HG03066 (cell line): ENCODE measurements around the gene RTP3.
"Not testable (repeated sequence)": the region's sequence is repeated elsewhere in the genome, so short reads cannot be mapped to it uniquely, and the experiment has no call there.

Experiments used
- ATAC-seq: cut with Tn5 transposase; IDR thresholded peaks from one replicate; pipeline ENCODE4 v1.9.1; 2021; ENCODE audit warnings: low read depth; ENCODE audit not compliant: unreplicated experiment

RTP3 gene

DNA sequence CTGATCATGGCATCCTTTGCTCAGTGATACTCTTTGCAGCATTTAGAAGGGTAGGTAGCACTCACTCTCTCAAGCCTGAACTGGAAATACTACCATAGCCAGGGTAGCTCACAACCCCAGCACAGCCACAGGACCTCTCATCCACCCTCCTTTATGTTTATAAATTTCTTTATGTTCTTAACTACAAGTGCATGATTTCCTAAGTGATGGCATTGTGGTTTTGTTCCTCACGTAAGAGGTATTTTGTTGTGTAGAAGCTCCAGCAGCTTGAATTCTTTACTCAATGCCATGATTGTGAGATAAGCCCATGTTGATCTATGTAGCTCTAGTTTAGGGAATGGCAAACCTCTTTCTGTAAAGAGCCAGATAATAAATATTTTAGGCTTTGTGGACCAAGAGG is 7.9 kb upstream of the RTP3 start:
- no peak for ATAC-seq

DNA sequence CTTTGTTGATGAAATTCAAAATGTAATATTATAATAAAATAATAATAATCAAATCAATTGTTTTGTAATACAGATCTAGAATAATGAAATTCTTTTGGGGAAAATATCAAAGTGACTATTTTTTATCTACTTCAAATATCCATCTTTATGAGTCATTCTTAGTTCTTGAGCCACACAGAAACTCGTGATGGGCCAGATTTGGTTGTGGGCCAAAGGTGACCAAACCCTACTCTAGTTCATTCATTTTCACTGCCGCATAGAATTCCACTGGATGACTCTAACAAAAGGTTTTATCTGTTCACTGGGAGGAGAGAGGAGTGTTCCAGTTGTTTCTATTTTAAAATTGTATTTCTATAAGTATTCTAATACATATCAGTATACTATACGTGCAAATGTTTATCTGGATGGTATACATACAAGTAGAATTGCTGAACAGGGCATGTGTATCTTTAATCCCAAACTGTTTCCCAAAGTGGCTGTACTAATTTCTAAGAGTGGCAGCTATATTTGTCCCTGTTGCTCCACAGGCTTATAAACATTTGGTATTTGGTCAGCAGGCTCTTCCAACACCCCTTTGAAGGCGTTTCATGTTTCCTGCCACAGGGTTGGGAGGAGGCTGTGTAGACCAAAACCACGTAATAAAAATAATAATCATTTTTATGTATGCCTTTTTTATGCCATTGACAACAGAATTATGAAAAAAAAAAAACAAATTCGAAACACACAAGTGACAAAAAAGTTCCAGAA is 7.3 kb upstream of the RTP3 start:
- no peak for ATAC-seq

DNA sequence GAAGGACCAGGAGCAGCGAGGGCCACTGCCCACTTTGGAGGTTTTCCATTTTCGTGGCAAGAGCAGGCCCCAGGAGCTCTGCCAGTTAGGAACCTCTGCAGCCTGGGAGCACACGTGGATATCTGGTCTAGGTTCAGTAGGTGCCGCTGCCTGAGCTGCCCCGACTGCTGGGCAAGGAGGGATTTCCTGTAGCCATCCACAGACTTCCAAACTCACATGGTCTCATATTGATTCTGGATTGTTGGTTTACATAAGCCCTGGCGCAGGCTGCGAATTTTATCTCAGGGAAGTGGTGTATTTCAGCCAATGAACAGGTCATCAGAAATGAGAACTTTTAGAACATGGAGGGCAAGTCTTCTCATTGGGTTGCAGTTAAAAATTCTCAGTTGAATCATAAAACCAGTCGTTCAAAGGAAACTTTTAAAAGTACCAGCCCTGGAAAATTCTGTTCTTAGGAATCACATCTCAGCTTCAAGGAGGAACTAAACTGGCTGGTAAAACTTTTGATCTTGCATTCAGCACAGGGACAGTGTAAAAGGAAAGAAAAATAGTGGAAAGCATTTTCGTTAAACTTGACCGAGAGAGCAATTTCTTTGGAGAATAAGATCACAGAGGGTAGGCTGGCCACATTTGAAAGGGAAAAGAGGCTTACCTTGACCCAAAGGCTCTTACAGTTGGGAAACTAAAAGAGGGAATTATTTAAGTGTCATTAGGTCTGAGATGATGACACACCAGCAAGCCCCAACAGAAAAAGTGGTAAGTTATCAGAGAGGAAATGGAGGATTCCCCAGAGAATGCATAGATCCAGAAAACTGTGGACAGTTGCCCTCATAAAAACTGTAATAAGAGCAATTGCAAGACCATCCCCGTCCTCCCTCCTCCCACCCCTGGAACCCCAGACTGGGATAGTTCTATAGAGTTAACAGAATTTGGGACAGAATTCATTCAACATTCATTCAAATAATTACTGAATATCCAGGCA is 6.4 kb upstream of the RTP3 start:
- no peak for ATAC-seq

DNA sequence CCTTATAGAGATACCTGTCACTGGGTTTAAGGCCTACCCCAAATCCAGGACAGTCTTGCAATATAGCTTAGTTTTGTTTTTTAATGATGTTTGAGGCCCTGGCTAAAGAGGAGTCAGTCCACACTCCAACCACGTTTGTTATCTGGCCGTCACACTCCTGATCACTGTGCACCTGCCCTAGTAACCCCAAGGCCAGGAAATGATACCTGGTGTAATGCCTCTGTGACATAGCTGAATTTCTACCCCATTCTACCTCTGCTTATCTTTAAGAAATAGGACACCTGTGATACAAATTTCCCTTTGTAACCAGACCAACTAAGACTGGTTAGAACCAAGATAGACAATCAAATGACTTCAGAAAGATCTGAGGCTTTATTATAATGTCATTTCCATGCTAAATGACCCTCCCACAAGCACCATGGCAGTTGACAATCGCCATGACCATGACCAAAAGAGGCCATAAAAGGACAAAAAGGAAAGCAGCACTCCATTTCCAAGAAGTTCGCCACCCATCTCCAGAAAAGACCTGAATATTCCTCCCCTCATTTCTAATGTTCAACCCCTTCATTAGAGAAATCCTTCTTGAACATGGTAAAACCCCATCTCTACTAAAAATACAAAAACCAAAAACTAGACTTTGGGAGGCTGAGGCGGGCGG is 4.8 kb upstream of the RTP3 start:
- ATAC-seq: no peak

DNA sequence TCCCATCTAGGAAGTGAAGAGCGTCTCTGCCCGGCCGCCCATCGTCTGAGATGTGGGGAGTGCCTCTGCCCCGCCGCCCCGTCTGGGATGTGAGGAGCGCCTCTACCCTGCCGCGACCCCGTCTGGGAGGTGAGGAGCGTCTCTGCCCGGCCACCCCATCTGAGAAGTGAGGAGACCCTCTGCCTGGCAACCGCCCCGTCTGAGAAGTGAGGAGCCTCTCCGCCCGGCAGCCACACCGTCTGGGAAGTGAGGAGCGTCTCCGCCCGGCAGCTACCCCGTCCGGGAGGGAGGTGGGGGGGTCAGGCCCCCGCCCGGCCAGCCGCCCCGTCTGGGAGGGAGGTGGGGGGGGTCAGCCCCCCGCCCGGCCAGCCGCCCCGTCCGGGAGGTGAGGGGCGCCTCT is 3.3 kb upstream of the RTP3 start:
- not testable (repeated sequence) for ATAC-seq

DNA sequence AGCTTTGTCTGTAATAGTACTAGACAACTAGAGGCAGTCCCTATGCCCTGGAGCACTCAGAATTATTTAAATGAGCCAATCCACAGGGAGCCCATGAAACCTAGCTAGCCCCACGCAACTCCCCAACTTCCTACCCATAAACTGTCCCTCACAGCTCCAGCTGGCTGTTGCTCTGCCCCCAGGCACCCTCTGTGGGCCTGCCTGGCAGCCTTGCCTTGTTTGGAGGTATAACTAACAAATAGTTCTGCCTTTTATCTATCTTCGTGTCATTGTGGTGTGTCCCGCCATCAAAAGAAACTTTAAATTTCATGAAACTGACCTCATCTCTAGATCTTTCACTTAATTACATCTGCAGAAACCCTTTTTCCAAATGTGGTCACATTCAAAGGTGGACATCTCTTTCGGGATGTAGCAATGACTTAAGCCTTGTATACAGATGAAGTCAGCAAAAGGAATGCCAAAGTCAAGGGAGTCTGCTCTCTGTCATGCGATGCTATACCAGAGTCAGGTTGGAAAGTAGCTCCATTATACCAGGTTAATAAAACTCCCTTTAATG is 1.8 kb upstream of the RTP3 start:
- ATAC-seq: no peak

DNA sequence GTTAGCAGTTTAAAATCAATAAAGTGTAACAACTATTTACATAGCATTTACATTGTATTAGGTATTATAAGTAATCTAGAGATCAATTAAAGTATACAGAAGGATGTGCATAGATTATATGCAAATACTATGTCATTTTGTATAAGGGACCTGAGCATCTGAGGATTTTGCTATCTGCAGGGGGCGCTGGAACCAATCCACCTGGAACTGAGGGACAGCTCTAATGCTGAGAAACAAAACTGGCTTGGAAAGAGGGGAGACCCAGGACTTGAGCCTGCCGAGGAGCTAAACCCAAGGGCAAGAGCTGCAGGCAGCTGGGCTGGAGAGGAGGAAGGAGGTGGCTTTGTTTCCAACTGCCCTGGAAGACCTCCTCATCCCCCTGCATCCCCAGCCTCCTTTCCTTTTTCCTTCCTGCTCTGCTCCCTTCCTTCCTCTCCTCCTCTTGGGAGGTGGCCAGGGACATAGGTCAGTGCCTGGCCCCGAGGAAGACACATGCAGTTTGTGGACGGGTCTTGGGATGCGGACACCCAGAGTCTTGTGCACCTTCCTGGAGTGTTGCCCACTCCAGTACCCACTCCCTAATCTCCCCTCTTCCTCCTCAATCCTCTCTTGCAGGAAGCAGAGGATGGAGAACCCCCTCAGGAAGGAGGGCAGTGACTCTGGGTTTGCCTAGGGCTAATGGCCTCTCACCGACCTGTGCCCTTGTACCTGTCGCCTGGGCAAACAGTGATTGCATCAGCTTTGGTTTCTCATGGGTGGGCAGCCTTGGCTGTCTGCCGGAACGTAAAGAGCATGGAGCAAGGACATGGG is 825 bp upstream of the RTP3 start:
- no peak for ATAC-seq

DNA sequence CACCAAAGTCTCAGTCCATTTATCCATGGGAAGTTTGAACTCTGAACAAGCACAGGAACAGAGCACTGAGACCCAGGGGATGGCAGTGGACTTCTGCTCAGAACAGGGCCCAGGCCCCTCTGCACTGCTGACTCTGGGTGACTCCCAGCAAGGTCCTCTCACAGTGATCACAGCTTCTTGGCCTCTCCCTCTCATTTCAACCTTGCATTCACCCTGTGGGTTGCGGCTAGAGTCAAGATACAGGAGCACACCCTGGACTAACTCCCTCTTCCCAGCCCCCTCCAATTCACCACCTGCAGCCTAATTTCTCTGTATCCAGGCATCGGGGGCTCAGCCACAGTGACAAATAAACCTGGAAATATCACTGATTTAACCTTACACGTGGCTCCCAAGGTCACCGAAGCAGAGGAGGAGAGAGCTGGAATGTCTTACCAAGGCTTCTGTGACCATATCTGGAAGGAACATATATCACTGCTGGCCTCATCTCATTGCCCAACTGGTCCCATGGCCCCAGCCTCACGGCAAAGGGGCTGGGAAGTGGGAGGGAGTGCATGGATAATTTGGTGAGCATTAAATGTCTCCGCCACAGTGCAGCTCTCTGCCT is 1.2 kb downstream of the RTP3 start:
- no peak for ATAC-seq

DNA sequence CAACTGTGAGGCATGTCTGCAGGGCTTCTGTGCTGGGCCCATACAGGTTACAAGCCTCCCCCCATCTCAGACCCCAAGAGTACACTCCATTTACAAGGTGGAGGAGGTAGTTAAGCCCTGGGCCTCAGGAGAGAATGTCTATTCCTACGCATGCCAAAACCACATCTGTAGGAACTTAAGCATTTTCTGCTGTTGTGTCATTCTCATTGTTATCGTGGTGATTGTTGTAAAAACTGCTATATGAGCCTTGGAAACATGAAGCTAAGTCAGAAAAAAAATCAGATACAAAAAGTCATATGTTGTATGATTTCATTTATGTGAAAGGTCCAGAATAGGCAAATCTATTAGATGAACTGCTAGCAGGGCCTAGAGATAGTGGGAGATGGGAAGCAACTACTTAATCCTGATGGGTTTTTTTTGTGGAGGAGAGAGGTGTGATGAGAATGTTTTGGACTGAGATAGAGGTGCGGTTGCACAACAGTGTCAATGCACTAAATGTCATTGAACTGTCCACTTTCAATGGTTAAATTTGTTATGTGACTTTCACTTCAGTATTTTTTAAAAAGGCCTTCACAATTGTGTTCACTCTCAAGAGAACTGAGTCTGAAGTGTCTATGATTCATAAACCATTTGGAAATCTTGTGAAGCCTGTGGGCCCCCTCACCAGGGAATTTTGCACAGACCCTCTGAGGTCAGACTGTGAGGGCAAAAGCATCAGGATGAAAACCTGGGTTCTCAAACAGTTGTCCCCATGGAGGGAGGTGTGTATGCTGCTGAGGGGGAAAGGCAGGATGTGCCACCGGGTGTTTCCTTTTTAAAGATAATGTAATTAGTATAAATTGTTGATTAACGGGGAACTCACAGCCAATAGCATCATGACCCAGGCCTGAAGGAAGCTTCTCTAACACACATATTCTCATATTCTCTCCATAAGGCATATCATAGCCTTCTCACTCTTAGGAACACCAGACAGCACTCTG is 3.2 kb downstream of the RTP3 start:
- ATAC-seq: no peak

DNA sequence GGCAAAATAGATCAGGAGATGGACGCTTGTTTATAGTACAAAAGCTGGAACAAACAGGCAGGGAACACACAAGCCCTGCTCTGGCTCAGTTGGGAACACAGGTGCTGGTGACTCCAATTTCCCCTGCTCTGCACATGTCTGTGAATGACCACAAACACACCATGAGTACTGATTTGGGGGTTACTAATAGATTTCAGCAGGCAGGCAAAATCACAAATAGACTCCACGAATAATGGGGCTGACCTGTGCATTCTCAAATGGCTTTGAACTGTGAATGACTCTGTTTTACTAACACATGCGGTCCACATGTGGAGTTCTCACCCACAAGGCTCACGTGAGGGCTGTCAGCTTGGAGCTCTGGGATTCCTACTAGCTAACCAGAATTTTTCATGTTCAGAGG is 3.9 kb downstream of the RTP3 start:
- no peak for ATAC-seq

DNA sequence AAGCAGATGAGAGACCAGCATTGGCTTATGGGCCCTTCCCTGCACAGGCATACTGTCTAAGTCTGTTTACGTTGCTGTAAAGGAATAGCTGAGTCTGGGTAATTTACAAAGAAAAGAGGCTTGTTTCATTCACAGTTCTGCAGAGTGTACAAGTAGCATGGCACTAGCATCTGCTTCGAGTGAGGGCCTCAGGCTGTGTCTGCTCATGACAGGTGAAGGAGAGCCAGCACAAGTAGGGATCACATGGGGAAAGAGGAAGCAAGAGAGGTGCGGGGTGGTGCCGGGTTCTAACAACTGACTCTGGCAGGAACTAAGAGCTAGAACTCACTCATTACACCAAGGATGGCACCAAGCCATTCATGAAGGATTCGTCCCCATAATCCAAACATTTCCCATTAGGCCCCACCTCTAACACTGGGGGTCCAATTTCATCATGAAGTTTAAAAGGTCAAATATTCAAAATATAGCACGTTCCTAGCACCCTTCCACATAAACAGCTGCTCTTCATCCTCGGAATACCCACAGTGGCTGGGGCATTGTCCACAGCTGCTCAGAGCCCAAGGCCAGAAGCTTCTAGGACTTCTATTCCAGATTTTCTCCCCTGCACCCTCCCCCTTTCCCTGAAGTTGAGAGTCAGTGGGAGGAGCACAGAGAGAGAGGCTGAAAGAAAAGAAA is 5.6 kb downstream of the RTP3 start:
- no peak for ATAC-seq

DNA sequence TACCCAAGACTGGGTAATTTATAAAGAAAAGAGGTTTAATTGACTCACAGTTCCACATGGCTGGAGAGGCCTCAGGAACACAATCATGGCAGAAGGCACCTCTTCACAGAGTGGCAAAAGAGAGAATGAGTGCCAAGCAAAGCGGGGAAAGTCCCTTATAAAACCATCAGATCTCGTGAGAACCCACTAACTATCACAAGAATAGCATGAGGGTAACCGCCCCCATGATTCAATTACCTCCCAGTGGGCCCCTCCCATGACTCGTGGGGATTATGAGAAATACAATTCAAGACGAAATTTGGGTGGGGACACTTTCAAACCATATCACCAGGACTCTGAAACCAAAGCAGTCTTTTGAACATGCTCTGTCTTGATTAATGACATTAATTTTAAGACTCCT is 7.0 kb downstream of the RTP3 start:
- ATAC-seq: no peak

DNA sequence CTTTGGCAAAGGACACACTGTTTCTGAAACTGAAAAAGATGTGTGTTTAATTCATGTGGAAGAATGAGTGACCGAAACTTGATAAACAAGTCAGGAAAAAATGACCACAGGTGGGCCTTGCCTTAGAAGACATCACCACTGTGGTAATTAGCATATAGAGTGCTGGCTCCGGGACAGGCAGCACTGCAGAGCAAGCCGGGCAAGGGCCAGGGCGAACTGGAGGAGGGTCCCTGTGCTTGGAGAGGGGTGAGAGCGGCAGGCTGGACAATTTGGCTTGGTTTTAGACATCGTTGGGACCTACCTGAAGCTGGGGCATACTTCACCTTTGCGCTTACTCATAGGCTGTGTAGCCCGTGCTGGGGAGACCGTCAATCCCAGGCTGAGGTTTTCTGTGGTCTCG is 8.2 kb downstream of the RTP3 start:
- ATAC-seq: no peak

DNA sequence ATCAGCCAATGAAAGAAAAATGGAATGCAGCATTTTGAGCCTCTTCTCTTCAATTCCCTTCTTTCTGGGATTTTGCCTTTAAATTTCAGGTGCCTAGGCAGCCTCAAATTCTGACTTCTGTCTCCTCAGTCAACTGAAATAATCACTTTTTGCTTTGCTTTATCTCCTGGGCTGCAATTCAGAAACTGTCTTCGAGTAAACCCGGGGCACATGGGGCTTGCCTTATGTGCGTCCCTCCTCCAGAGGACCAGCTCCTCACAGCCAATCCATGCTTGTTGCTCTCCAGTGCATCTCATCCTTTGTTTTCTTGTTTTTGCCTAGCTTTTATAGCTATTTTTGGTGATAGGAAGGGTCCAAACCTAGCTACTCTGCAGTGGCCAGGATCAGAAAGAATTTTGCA is 8.8 kb downstream of the RTP3 start:
- ATAC-seq: no peak

DNA sequence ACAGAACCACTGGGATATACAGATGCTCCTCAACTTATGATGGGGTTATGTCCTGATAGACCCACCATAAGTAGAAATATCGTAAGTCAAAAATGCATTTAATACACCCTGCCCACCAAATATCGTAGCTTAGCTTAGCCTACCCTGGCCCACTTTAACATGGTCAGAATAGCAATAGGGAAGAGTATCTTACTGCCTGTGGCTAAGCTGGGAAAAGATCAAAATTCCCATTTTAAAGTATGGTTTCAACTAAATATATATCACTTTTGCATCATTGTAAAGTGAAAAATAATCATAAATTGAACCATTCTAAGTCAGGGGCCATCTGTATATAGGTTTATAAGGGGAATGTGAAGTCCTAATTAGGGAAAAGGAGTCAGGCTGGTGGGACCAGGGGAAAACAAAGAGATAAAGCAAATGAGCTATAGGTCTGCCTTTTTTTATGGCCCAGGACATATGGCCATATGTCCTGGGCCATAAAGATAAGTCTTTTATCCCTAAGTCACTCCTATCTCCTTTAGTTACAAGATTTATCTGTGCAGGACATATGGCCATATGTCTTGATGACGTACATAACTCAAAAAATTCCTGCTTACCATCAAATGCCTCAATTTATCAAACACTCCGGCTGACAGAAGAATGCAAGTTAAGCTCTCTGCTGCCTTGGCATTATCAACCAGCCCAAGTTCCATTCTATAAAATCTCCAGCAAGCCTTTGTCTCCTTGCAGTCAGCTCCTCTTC is 11.2 kb downstream of the RTP3 start:
- no peak for ATAC-seq

DNA sequence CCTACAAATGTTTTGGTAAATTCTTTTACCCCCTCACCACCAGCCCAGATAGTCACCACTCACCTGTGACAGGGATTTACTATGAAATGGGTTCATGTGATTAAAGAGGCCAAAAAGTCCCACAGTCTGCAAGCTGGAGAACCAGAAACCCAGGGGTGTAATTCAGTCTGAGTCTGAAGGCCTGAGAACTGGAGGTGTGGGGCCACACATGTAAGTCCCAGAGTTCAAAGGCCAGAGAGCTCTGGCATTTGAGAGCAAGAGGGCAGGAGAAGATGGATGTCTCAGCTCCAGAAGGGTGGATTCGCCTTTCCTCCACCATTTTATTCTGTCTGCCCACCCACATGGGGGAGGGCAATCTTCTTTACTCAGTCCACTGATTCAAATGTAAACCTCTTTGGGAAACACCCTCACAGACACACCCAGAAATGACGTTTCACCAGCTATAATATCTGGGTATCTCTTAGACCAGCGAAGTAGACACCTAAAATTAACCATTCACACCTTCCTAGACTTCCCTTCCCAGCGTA is 11.9 kb downstream of the RTP3 start:
- no peak for ATAC-seq

DNA sequence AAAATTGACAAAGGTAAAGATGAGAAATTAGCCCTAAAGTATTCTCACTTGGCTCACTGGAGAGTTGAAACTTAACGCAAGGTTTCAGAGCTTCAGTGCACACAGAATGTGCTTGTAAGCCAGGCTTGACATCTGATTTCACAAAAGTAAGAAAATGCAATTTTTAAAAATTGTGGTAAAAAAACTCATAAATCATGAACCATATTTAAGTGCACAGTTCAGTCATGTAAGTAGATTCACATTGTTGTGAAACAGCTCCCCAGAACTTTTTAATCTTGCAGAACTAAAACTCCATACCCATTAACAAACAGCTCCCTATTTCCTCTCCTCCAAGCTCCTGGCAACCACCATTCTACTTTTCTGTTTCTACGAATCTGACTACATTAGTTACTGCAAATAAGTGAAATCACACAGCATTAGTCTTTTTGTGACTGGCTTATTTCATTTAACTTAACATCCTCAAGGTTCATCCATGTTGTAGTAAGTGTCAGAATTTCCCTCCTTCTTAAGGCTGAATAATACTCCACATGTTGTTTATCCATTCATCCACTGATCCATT is 14.5 kb downstream of the RTP3 start:
- ATAC-seq: no peak
